ENCODE data around the gene PON3. TPM values are rescaled to one million over a fixed set of nuclear protein-coding genes. Genes with fewer than 3 reads are reported as not detected.
A peak's percentile ranks its signal among the peaks of the same experiment; 100 is the strongest.

The PON3 gene
- total and polyA plus RNA-seq, 2 of the 13 experiments (the other 11 are each of a cell fraction or from before 2014, with no cell fraction given): 23.6 to 37.8 TPM

- no peak for TF ChIP-seq CTCF (CRISPR knock-in tag; IDR thresholded peaks at IDR 0.05)
- TF ChIP-seq ZNF660 (CRISPR knock-in tag; IDR thresholded peaks at IDR 0.05; ENCODE audit: borderline replicate concordance, low read depth): no peak
- TF ChIP-seq ZFX (CRISPR knock-in tag; IDR thresholded peaks at IDR 0.05; ENCODE audit: low read depth): peak; percentile 28; the same call in 1 of the 2 replicates
- no peak for TF ChIP-seq HES4 (CRISPR knock-in tag; IDR thresholded peaks at IDR 0.05; ENCODE audit: borderline replicate concordance)
- no peak for TF ChIP-seq ZNF224 (CRISPR knock-in tag; IDR thresholded peaks at IDR 0.05)
- TF ChIP-seq, protein P1, sequence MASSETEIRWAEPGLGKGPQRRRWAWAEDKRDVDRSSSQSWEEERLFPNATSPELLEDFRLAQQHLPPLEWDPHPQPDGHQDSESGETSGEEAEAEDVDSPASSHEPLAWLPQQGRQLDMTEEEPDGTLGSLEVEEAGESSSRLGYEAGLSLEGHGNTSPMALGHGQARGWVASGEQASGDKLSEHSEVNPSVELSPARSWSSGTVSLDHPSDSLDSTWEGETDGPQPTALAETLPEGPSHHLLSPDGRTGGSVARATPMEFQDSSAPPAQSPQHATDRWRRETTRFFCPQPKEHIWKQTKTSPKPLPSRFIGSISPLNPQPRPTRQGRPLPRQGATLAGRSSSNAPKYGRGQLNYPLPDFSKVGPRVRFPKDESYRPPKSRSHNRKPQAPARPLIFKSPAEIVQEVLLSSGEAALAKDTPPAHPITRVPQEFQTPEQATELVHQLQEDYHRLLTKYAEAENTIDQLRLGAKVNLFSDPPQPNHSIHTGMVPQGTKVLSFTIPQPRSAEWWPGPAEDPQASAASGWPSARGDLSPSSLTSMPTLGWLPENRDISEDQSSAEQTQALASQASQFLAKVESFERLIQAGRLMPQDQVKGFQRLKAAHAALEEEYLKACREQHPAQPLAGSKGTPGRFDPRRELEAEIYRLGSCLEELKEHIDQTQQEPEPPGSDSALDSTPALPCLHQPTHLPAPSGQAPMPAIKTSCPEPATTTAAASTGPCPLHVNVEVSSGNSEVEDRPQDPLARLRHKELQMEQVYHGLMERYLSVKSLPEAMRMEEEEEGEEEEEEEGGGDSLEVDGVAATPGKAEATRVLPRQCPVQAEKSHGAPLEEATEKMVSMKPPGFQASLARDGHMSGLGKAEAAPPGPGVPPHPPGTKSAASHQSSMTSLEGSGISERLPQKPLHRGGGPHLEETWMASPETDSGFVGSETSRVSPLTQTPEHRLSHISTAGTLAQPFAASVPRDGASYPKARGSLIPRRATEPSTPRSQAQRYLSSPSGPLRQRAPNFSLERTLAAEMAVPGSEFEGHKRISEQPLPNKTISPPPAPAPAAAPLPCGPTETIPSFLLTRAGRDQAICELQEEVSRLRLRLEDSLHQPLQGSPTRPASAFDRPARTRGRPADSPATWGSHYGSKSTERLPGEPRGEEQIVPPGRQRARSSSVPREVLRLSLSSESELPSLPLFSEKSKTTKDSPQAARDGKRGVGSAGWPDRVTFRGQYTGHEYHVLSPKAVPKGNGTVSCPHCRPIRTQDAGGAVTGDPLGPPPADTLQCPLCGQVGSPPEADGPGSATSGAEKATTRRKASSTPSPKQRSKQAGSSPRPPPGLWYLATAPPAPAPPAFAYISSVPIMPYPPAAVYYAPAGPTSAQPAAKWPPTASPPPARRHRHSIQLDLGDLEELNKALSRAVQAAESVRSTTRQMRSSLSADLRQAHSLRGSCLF (CRISPR knock-in tag; IDR thresholded peaks at IDR 0.05; ENCODE audit: borderline replicate concordance): no peak
- no peak for TF ChIP-seq IKZF4 (CRISPR knock-in tag; IDR thresholded peaks at IDR 0.05; ENCODE audit: borderline replicate concordance, low read depth, not compliant biosample characterization)
- 0 out of 2 replicates have a peak, but pooled peaks have one; percentile 32 for TF ChIP-seq ZFP36L1 (CRISPR knock-in tag; IDR thresholded peaks at IDR 0.05)
- TF ChIP-seq, protein P2, sequence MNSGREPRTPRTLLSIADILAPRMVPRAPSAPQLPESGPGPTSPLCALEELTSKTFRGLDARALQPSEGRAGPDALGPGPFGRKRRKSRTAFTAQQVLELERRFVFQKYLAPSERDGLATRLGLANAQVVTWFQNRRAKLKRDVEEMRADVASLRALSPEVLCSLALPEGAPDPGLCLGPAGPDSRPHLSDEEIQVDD (CRISPR knock-in tag; IDR thresholded peaks at IDR 0.05; ENCODE audit: borderline replicate concordance): no peak
These were observed 44.3 kb upstream of the PON3 start (continued) for GRCh38 chr7:95440394-95441038.

Measured in HepG2 (cell line).